Kidney (tissue), 14 donors: ENCODE measurements around the gene UGT1A3. TPM values are rescaled to one million over a fixed set of nuclear protein-coding genes. Genes with fewer than 3 reads are reported as not detected.

ENCODE experiments used
- DNase-seq, 5 donors: peaks; one replicate each; pipeline ENCODE4 v3.0.0-alpha.2; 2013 to 2020
- FAIRE-seq: peaks from 2 replicates; lab custom pipeline; 2012; peaks lifted over from hg19 to GRCh38; lab: Jason Lieb, UNC
- H3K27ac ChIP-seq, 2 donors: one replicate each; pipeline ENCODE4 v1.7.0; 2013; ENCODE audit warnings: low read depth in 2 of 2, low read length in 2 of 2, inconsistent platforms in 1 of 2
- H3K27me3 ChIP-seq: one replicate; pipeline ENCODE4 v1.7.1; 2013; ENCODE audit warnings: low read length, inconsistent platforms; ENCODE audit not compliant: control insufficient read depth, insufficient read depth
- H3K36me3 ChIP-seq, 3 donors: one replicate each; pipeline versions ENCODE4 v1.7.0 to v1.7.1; 2013; ENCODE audit warnings: low read length in 3 of 3, control low read depth in 1 of 3, inconsistent platforms in 1 of 3; ENCODE audit not compliant: insufficient read depth in 3 of 3, control insufficient read depth in 2 of 3
- H3K4me1 ChIP-seq, 3 donors: one replicate each; pipeline versions ENCODE4 v1.7.0 to v1.7.1; 2013; ENCODE audit warnings: low read length in 3 of 3, inconsistent platforms in 1 of 3, low read depth in 1 of 3; ENCODE audit not compliant: control insufficient read depth in 2 of 3, insufficient read depth in 2 of 3
- H3K4me3 ChIP-seq, 3 donors: one replicate each; pipeline versions ENCODE4 v1.7.0 to v1.8.1; 2013; ENCODE audit warnings: low read length in 3 of 3, control low read depth in 1 of 3, inconsistent platforms in 1 of 3
- H3K9ac ChIP-seq, 3 donors: one replicate each; pipeline versions ENCODE4 v1.7.0 to v1.7.1; 2013; ENCODE audit warnings: low read length in 3 of 3, control low read depth in 1 of 3, inconsistent platforms in 1 of 3
- H3K9me3 ChIP-seq, 3 donors: one replicate each; pipeline versions ENCODE4 v1.7.0 to v1.7.1; 2013; ENCODE audit warnings: low read length in 3 of 3, control low read depth in 1 of 3, inconsistent platforms in 1 of 3; ENCODE audit not compliant: control insufficient read depth in 2 of 3, insufficient read depth in 1 of 3
- CTCF ChIP-seq: IDR thresholded peaks from 3 replicates; pipeline ENCODE4 v1.5.1; 2012; ENCODE audit warnings: mild to moderate bottlenecking, moderate library complexity, borderline replicate concordance; ENCODE audit not compliant: insufficient read depth; ENCODE audit errors: extremely low read depth
- intact Hi-C: fragments of 100-400 bp; cut with DNase I; formaldehyde crosslinking; loops from one replicate; pipeline ENCODE4 v1.11.1; 2022
- polyA plus RNA-seq: library from polyadenylated mRNA; stranded (reverse); fragments of 350-450 nt; fragmentation: Illumina TruSeq; extraction: RNeasy Lipid Tissue Mini Kit (QIAGEN cat#74804); gene quantifications from one replicate; pipeline ENCODE4 v1.2.3, GENCODE V29; 2014; ENCODE audit warnings: low read depth, low replicate concordance; ENCODE audit not compliant: insufficient read depth
- total RNA-seq: library from RNA; stranded (reverse); fragmentation: NEBNext Ultra II Directional; extraction: Animal tissue kit (Norgen Biotek cat#: 25700); gene quantifications from one replicate; pipeline ENCODE4 v1.2.1, GENCODE V29; 2021
- donor health status: control.
- donor health status: control.
- donor health status: control.
- donor health status: control.
- donor health status: control.
- donor health status: DM: yes; HTN: yes; CAD: no.
- donor health status: Normal renal cell carcinoma (clear cell type).

Gene UGT1A3
- total and polyA plus RNA-seq, 2 donors from 2014 or later: 0.47 to 0.57 TPM

DNA sequence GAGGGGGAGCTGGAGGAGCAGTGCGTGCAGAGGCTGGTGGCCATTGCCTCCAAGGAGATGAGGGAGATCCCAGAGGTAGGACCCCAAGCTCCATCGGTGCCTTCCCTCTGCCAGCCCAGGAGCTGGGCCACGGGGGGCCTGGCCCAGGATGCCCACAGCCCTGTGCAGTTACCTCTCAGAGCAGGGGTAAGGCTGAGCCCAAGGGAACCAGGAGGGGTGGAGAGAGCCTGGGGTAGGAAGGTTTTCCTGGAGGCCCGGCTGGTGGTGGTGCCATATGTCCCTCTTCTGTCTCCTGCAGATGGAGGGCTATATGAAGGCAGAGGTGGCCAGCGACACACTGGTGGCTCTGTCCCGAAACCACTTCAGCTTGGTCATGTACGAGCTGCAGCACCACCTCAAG lies 60.7 kb downstream of the UGT1A3 start:
- FAIRE-seq: no peak
- Histone ChIP-seq H3K4me3 (no peak overlapping the region), H3K27ac (no peak overlapping the region), H3K9me3 (no peaks in the 10 kb centered on the region), H3K9ac (no peak overlapping the region), H3K4me1 (no peaks in the 10 kb centered on the region), H3K36me3 (no peaks in the 10 kb centered on the region), H3K27me3 (no peaks in the 10 kb centered on the region)
- no peak for DNase-seq
- TF ChIP-seq CTCF: no peak
- intact Hi-C loops: no loop called here

DNA sequence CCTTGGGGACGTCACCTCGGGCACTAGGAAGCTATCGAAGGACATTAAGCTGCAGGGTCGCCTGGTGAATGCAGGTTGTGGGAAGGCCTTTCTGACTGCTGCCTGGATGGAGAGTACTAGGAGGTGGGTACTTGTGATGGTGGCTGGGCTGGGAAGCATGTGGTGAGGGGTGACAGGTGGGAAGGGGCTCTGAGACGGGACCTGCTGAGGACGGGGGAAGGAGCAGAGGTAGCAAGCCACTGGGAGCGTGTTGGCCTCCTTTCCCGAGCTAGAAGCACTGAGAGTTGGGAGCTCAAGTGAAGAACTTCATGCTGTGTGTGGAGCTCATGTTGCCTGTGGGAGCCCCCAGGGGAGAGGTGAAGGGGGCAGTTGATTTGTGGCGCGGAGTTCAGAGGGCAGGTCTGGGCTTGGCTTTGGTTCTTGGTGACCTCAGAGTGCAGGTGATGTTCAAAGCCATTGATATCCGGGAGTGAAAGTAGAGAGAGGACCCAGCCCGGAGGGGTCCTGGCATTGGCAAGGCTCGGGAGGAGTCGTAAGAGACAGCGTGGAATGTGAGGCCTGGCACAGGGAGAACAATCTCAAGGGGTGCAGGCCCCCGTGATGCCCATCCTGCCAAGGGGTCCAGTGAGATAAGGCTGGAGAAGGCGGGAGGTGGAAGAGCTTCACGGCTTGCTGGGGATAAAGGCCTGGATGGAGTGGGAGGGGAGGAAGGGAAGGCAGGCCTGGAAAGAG lies 62.5 kb downstream of the UGT1A3 start:
- TF ChIP-seq CTCF: no peak

DNA sequence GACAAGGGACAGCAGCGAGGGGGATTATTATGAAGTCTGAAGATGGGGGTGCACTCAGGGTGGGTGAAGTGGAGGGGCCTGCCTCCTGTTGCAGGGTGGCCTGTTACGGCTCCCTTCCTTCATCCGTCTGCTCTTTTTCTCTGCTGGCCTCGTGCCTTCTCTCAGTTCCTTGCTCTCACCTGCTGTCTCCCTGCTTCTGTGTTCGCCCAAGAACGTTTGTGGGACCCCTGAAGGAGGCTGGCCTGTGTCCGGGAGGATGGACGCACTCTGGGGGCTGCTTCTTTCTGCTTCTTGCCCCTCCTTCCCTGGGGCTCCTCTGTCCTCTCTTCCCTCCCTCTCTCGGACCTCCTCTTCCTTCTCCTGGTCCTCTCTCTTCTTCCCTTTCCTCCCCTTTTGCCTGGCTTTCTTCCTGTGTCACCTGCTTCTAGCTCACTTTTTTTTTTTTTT lies 63.1 kb downstream of the UGT1A3 start:
- H3K27me3 ChIP-seq: no peaks in the 10 kb centered on the region
- no peak overlapping the region for H3K4me3 ChIP-seq
- no peak overlapping the region for H3K9ac ChIP-seq
- intact Hi-C loops: no loop called here
- no peaks in the 10 kb centered on the region for H3K9me3 ChIP-seq
- no peaks in the 10 kb centered on the region for H3K36me3 ChIP-seq
- no peaks in the 10 kb centered on the region for H3K4me1 ChIP-seq
- H3K27ac ChIP-seq: no peak overlapping the region
- no peak for DNase-seq
- FAIRE-seq: no peak
- no peak for TF ChIP-seq CTCF

More for the DNA sequence above, 62.5 kb downstream of the UGT1A3 start:
- Histone ChIP-seq H3K4me3 (no peak overlapping the region), H3K27me3 (no peaks in the 10 kb centered on the region), H3K9ac (no peak overlapping the region), H3K27ac (no peak overlapping the region), H3K9me3 (no peaks in the 10 kb centered on the region), H3K4me1 (no peaks in the 10 kb centered on the region), H3K36me3 (no peaks in the 10 kb centered on the region)
- no peak for DNase-seq
- intact Hi-C loops: no loop called here
- no peak for FAIRE-seq
